Stimulated activated CD8-positive, alpha-beta memory T cell treated with anti-CD3 and anti-CD28 coated beads, Interleukin-15, amount 100 ng/mL, for 48 hours (primary cell): Measurements from ENCODE around the gene LRWD1.
"Not testable (repeated sequence)": the region's sequence is repeated elsewhere in the genome, so short reads cannot be mapped to it uniquely, and the experiment has no call there.

Source experiments
- DNase-seq, 2 donors: peaks; one replicate each; pipeline ENCODE4 v3.0.0-alpha.2; 2020; ENCODE audit warnings: low read depth in 2 of 2

The LRWD1 gene

GRCh38 chr7:102444961-102445673 is 19.7 kb upstream of the LRWD1 start:
- DNase-seq = no peak

GRCh38 chr7:102445674-102446071 is 19.1 kb upstream of the LRWD1 start:
- no peak for DNase-seq

GRCh38 chr7:102446387-102447156 is 18.2 kb upstream of the LRWD1 start:
- no peak for DNase-seq

- DNase-seq = no peak
Observed at GRCh38 chr7:102447311-102447710, 17.5 kb upstream of the LRWD1 start.

GRCh38 chr7:102449136-102449535 is 15.6 kb upstream of the LRWD1 start:
- DNase-seq = no peak

- peak in 1 of 2 donors; percentile 17 for DNase-seq
Observed at GRCh38 chr7:102450242-102450641, 14.5 kb upstream of the LRWD1 start.

GRCh38 chr7:102451371-102452054 is 13.3 kb upstream of the LRWD1 start:
- DNase-seq = no peak

- no peak for DNase-seq
Observed at GRCh38 chr7:102452451-102452850, 12.3 kb upstream of the LRWD1 start.

- DNase-seq = no peak
Observed at GRCh38 chr7:102453319-102453718, 11.5 kb upstream of the LRWD1 start.

- no peak for DNase-seq
Observed at GRCh38 chr7:102454468-102454867, 10.3 kb upstream of the LRWD1 start.

GRCh38 chr7:102454932-102455331 is 9.9 kb upstream of the LRWD1 start:
- not testable (repeated sequence) for DNase-seq

GRCh38 chr7:102455596-102455995 is 9.2 kb upstream of the LRWD1 start:
- no peak for DNase-seq

GRCh38 chr7:102456327-102456726 is 8.5 kb upstream of the LRWD1 start:
- no peak for DNase-seq

- DNase-seq = no peak
Observed at GRCh38 chr7:102457352-102457924, 7.3 kb upstream of the LRWD1 start.

- no peak for DNase-seq
Observed at GRCh38 chr7:102459221-102459844, 5.5 kb upstream of the LRWD1 start.

GRCh38 chr7:102460467-102460866 is 4.3 kb upstream of the LRWD1 start:
- no peak for DNase-seq

- DNase-seq = no peak
Observed at GRCh38 chr7:102463841-102464576, 775 bp upstream of the LRWD1 start.

- no peak for DNase-seq
Observed at GRCh38 chr7:102466097-102466496, 1.3 kb downstream of the LRWD1 start.

GRCh38 chr7:102467581-102468477 is 3.0 kb downstream of the LRWD1 start:
- no peak for DNase-seq
